DMS79 (cell line): ENCODE measurements around the gene BANP.
"Not testable (repeated sequence)": the region's sequence is repeated elsewhere in the genome, so short reads cannot be mapped to it uniquely, and the experiment has no call there.

Experiments
- DNase-seq: peaks from one replicate; lab custom pipeline; 2025; lab: John Stamatoyannopoulos, UW

The BANP gene

DNA sequence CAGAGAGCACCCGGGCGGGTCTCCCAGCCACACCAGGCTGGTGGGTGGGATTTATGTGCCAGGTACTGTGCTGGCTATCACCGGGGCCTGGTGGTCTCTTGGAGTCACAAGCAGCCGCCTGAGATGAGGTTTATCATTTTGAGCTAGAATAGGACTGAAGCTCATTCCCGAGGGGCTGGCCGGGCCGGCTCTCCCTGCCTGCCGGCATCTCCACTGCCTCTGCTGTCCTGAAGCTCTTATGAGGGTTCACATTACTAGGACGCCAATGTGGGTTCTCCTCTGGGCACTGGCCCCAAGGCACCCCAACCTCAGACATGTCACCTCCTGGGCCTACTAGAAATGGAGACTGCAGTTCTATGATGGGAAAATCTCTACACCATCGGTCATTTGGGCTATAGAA, 137.4 kb downstream of the BANP start:
- DNase-seq: not testable (repeated sequence)

DNA sequence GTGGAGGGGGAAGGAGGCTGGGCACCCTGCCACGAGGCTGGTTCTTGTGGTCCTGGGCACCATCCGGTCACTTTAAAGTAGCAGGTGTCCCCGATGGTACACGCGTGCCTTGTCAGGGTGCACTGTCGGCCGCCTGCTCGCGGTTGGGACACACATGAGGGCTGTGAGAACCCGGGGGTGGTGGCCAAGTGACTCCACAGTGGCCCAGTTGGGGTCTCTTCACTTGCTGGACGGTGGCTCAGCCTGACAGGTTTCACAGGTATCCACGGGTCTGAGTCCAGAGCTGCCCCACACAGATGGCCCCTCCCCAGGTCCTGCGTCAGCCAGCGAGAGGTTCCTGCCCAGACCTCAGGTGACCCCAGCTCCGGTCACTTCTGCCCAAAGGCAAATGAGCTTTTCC, 137.8 kb downstream of the BANP start:
- not testable (repeated sequence) for DNase-seq

DNA sequence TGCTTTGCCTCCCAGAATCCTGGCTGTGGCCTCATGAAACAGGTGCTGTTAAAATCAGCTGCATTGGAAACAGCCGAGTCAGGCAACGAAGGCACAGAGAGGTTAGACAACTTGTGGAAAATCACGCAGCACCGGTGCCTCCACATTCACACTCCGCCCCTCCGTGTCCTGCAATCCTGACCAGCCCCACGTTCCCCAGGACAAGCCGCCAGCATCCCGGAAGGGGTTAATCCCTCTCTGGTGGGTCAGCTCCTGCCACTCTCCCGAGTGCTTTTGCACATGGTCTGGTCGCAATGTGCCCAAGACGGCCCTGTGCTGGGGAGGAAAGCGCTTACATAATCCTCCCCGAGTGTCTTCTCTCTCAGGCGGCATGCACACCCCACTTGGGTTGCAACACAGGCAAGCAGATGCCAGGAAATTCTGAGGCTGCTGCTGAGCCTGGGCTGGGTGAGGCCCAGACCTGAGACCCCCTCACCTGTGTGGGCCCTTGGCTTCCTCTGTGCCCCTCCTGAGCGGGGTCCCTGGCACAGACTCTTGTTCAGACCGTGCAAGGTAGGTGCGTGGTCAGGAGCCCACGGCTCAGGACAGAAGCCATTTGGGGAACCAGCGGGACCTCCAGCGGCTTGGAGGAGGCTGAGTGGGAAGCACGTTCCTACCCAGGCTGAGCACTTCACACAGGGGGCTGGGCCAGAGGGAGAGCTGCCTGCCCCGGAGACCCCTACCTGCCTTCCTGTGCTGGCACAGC, 138.6 kb downstream of the BANP start:
- not testable (repeated sequence) for DNase-seq

DNA sequence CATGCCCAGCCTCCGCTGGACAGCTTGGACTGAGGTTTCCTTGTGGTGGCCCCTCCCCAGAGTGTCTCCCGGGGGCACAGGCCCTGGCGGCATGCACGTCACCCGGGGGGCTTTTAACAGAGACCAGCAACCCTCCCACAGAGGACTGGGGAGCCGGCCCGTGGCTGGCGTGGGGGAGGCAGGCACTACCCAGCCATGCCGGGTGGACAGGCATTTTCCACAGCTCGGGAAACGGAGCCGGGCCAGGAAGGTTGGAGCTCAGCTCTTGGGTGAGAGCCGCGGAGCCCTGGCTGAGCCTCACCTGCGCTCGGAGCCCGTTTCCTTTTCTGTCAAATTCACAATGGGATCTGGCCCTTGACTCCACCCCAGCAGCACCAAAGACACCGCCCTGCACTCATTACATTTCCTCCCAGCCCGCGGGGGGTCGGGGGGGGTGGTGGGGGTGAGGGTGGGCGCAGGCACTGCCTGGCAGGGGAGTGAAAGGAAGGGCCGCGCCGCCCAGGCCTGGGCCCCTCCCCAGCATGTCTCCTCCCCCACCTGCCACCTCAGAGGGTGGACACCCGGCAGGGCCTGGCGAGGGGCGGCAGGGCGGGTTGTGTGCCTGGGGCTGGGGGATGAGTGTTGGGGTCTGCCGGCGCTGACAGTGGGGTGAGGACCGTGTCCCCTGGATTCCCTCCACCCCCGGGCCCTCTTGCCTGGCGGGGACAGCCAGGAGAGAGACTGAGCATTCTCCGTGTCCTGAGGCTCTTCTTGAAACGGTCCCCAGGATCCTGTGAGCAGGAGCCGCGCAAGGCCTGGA, 139.3 kb downstream of the BANP start:
- not testable (repeated sequence) for DNase-seq

DNA sequence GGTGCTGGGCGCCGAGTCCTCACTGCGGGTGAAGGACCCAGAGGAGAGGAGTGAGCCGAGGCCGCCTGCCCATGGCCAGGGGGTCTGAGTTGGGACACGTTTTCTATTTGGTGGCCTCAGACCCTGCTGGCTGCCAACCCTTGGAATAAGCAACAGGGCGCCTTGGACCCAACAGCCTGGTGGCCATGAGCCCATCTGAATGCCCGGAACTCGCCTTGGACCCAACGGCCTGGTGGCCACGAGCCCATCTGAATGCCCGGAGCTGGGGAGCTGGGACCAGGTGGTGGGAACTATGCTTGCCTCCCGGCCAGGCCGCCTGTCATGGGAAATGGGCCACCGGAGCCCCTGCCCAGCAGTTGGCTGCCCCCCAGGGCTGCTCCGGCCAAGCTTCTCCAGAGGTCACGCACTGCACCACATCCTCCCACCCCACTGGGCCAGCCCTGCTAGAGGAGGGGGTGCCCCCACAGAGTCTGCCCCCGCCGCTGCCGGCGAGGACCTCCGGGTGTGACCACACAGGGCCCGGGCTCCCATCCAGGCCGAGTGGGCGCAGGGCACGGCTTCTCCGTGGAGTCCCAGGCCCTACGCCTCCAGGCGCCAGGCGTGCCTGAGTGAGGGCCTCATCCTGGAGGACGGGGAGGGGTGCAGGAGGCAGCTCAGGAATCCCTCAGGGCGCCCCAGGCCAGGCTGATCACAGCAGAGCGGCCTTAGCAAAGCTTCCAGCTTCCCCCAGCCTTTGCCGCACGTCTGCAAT, 140.2 kb downstream of the BANP start:
- not testable (repeated sequence) for DNase-seq

DNA sequence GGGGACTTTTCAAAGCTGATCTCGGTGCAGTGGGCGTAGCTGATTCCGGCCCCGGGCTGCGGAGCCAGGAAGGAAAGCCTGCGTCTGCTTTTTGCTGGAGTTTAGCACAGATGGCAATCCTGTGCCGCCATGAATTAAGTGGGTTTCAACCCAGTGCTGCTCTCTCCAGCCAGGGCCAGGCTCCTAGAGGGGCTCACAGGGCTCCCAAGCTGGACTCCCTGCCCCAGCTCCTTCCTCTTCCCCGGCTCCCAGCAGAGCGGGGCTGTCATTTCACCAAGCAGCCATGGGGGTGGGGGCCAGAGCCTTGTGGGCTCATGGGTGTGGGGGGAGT, 140.7 kb downstream of the BANP start:
- DNase-seq: not testable (repeated sequence)

DNA sequence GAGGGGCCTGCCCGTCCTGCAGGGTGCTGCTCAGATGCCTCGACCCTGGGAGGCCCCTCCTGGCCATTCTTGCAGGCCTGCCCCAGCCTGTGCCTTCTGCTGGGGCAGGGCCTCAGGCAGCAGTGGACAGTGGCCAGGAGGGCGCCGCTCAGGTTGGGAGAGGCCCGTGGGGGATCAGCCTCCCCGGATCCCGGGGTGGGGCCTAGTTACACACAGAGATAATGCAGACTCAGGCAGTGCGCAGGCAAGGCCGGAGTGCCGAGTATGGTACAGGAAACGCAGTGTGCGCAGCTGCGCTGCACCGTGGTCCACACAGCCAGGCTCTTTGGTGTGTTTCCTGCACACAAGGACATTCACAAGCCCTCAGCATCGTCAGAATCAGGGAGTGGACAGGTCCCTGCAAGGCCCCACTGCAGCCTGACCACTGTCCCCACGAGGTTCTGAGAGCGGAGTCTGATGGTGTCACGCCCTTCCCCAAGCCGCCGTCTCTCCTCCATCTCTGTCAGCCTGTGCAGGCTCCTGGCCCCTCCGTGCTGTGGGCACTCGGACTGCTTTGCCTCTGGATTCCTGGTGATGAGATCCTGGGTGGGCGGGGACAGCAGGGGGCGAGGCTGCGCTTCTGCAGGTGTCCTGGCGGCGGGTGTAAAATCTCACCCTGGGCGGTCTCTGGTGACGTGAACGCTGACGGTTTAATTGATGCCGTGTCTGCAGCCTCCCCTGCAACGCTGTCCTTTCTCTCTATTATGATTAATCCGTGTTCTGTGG, 141.7 kb downstream of the BANP start:
- DNase-seq: not testable (repeated sequence)

DNA sequence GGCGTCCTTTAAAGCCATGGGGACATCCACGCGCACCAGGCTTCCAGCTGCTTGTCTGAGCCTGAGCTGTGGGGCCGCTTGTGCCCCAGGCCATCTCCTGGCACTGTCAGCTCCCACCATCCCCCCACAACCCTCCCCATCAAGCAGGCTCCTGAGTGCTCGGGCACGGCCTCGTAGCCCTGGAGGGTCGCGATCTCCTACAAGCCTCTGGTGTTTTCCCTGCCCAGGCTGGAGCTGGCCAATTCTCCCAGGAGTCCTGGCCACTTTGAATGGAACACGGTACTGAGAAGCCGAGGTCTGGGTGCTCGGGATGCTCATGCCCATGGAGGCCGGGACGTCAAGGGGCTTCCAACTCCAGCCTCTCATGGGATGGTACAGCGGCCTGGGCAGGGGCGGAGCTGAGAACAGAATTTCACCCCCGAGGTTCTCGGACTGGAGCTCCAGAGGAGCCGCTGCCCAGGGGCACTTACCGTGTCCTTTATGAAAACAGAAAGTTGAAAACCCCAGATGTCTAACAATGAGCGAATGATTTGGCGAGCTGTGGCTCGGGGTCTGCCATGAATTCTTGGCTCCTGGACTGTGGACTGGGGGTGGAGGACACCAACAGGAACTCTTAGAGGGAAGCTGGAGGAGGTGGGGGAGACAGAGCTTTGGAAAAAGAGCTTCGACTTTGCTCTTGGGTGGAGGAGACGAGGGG, 142.5 kb downstream of the BANP start:
- DNase-seq: not testable (repeated sequence)

DNA sequence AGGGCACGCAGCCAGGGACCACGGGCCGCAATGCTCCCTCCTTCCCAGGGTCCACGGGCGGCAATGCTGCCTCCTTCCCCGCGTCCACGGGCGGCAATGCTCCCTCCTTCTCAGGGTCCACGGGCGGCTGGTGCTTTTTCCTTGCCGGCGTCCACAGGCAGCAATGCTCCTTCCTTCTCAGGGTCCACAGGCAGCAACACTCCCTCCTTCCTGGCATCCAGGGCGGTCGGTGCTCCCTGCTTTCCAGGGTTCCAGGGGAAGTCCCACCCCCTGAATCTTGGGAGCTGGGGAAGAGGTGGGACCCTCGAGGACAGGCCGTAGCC, 143.0 kb downstream of the BANP start:
- not testable (repeated sequence) for DNase-seq

DNA sequence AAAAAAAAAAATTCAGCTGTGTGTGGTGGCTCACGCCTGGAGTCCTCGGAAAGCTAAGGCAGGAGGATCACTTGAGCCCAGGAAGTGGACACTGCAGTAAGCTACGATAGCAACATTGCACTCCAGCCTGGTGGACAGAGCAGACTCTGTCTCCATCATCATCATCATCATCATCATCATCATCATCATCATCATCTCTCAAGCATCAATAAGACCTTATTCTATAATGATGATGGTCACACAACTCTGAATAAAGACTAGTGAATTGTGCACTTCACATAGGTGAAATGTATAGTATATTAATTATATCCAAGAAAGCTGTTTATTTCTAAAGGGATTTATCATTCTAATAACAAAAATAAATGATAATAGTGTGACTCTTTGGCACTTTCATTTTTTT, 143.7 kb downstream of the BANP start:
- not testable (repeated sequence) for DNase-seq

DNA sequence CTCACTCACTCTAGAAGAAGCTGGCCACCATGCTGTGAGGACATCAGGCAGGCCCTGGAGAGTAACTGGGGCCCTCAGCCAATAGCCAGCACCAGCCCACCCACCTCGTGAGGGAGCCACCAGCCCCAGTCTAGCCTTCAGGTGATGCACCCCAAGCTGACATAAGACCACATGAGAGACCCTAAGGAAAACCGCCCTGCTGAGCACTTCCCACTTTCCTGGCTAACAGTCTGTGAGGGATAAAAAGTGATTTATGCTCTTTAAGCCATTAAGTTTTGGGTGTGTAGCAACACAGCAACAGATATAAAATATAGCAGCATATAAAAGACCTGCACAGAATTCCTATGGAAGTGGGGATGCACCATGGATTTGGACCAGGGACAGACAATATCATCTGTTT, 145.4 kb downstream of the BANP start:
- DNase-seq: not testable (repeated sequence)

DNA sequence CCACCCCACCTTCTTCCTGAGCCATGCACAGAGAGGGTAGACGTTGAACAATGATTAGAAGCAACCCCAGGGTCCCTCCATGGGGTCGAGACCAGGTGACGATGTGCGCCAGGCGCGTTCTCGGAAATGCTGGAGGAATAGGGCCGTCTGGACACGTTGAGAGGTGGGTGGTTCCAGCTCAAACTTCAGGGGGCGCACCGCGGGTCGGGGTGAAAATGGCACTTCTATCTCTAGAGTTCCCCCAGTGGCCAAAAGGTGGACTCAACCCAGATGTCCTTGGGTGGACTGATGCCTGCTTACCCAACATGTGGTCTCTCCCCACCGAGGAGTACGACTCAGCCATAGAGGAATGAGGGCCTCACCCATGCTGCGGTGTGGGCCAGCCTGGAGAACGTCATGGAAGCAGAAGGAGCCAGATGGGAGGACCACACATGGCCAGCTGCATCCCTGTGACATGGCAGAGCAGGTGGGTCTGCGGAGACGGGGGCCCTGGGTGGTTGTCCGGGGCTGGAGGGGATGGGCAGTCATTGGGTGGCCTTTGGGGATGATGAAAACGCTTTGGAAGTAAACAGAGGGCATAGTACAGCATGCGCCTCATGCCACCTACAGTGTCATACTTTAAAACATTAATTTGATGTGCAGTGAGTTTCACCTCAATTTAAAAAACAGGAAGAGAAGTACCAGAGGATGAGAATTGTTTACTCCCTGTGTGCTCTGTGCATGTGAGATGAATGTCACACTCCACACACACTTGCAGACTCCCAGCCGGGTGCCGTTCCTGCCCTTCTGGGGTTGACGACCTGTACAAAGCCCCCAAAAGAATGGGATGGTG, 147.7 kb downstream of the BANP start:
- not testable (repeated sequence) for DNase-seq

DNA sequence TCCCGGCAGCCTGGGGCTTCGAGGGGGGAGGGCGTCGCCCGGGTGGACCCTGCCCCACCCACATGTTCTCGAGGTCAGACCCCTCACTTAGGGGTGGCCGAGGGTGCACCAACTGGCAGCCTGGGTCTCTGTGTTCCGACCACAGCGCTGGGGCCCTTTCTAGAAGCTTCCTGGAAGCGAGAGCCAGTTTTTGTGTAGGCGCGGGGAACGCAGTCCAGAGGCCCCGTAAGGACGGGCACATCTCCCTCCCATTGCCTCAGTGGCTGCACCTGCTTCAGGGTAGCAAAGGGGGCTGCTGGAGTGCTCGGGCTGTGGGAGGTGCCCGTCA, 148.3 kb downstream of the BANP start:
- DNase-seq: no peak

DNA sequence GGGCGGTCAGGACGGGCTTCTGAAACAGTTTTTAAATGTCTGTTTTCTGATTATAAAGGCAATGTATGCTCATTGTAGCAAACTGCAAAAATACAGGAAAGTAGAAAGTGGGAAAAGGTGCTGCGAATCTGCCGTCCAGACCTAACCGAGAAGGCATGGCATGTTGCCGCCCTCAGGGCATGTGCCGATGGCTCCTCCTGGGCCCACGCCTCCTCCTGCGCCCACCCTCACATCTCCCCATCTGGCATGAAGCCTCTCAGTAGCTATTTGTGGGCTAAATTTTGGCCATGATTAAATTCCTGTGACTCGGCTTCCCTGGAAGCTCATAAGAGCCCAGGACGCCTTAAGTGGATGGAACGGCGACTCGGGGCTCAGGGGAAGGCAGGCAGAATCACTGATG, 148.7 kb downstream of the BANP start:
- DNase-seq: not testable (repeated sequence)

DNA sequence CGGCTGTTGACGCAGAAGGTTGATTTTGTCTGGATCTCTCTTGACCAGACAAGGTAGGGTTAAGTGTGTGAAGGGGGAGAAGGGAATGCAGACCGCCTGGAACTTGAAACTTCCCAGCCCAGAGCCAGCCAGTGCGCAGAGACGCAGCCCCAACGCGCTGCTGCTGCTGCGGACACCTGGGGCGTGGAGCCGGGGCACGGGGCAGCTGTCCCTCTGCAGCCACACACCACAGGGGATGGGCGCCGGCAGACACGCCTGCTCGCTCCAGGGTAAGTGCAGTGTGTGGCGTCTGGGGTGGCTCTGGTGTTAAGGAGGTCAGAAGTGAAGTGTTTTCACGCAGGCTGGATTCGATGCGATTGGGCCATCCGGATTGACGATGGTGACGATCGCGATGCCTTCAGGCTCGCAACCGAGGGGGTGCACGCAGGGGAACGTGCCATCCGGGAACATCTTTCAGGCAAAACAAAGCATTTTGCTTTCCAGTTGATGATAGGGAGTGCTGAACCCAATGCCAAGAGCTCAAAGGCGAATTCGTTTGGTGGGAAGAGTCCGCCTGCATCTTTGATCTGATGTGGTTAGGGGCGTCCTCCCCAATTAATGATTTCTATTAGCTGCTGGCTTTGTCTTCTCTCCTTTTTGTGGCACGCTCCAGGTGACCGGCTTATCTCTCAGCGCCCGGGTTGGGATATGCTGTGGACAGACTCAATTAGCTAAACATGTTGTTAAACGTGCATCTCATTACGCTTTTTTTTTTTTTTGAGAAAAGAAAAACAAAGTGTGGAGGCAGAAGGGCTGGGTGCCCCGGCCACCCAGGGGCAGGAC, 149.8 kb downstream of the BANP start:
- not testable (repeated sequence) for DNase-seq

DNA sequence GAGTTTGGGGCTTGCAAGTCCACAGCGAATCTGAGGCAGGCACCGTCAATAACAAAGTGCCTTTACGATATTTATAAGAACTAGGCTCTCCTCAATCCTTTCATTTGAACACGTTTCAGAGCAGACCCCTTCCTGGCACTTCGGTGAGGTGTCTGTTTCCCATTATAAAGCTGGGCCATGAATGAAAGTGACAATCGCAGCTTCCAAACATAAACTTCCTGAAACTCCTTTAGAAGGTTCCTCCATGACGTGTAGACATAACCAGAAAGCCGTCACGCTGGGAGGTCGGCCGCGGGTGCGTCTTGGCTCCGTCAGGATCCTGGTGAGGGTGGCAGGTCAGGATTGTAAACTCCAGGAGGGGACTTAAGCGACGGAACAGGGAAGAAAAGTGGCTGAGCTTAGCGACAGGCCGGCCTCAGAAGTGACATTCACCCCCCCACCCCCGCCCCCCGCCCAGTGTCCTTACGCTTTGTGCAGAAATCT, 150.4 kb downstream of the BANP start:
- DNase-seq: not testable (repeated sequence)

DNA sequence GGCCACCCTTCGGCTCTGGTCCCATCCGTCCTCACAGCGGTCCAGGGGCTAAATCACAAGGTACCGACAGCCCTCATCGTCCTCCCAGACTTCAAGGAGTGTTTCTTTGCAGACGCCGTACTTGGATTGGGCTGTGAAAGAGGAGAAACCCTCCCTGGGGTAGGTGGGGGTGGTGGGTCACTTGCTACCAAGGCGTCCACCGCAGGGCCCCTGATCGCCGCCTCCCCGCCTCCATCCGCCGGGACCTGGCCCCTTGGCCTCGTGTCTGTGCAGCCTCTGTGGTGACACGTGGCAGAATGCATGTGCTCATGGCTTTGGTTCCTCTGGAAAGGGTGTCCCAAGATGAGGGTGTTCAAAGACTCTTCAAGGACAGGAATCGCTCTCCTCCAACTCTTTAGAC, 151.4 kb downstream of the BANP start:
- DNase-seq: no peak

DNA sequence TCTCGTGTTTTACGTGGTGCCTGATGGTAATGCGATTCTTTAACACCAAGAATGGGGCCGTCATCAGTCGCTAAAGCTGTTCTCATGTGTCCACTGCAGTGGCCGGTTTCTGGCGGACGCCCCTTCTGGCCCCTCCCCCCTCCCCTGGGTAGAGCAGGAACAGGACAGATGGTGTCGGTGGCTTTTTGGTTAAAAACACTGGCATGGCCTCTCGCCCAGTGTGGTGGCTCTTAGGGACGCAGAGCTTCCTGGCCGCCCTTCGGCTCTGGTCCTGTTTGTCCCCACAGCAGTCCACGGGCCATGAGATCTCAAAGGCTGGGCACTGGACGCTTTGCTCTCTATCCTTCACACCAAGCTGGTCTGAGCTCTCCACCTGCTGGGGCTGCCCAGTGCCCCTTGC, 151.8 kb downstream of the BANP start:
- no peak for DNase-seq

DNA sequence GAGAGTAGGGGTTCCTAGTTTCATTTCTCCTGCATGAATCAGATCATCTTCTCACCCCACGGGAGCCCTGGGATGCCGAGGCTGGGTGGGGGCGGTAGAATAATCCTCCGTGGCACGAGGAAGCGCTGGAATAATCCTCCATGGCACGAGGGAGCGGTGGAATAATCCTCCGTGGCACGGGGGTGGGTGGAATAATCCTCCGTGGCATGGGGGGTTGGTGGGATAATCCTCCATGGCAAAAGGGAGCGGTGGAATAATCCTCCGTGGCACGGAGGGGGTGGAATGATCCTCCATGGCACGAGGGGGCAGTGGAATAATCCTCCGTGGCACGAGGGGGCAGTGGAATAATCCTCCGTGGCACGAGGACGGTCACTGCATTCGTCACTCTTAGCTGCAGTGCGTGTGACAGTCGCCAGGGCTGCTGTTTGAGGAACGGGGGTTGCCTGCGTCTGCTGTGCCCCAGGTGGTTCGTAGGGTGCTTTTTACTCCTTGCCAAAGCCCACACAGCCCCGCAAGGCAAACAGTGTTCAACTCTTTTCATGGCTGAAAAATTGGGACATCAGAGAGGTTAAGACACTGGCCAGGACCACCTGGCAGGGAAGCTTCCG, 152.5 kb downstream of the BANP start:
- DNase-seq: no peak
